GM23338 (cell line): ENCODE data around the gene UBE2K. TPM values are rescaled to one million over a fixed set of nuclear protein-coding genes. Genes with fewer than 3 reads are reported as not detected.
"Not testable (repeated sequence)": the region's sequence is repeated elsewhere in the genome, so short reads cannot be mapped to it uniquely, and the experiment has no call there.

Experiments
- ATAC-seq: fragments of 200-7000 bp; cut with Tn5 transposase; 3 replicates; pipeline ENCODE4 v1.9.1; 2020
- DNase-seq: peaks from one replicate; pipeline ENCODE4 v3.0.0-alpha.2; 2015; ENCODE audit warnings: low spot score
- H2AFZ ChIP-seq: fragments of 200-600 bp; sonication (generic); 2 replicates; pipeline ENCODE4 v1.8.0; 2016; ENCODE audit warnings: antibody characterized with exemption, mild to moderate bottlenecking, moderate library complexity
- H3F3A ChIP-seq: fragments of 200-600 bp; sonication (generic); replicated peaks from 2 replicates; pipeline ENCODE4 v1.8.0; 2017; ENCODE audit warnings: antibody characterized with exemption, mixed run types, low read depth
- H3K27ac ChIP-seq: fragments of 200-600 bp; sonication (generic); 2 replicates; pipeline ENCODE4 v1.6.1; 2016; ENCODE audit warnings: low read depth
- H3K27me3 ChIP-seq: fragments of 200-600 bp; sonication (generic); 2 replicates; pipeline ENCODE4 v1.8.0; 2016; ENCODE audit warnings: mild to moderate bottlenecking, mixed run types, moderate library complexity; ENCODE audit not compliant: insufficient read depth
- H3K36me3 ChIP-seq: fragments of 200-600 bp; sonication (generic); 2 replicates; pipeline ENCODE4 v1.8.0; 2016; ENCODE audit warnings: mild to moderate bottlenecking; ENCODE audit not compliant: insufficient read depth
- H3K4me1 ChIP-seq: fragments of 200-600 bp; sonication (generic); 2 replicates; pipeline ENCODE4 v1.8.0; 2016; ENCODE audit warnings: mild to moderate bottlenecking, moderate library complexity; ENCODE audit not compliant: insufficient read depth
- H3K4me2 ChIP-seq: fragments of 200-600 bp; sonication (generic); 2 replicates; pipeline ENCODE4 v1.7.1; 2017; ENCODE audit warnings: mixed run types
- H3K4me3 ChIP-seq: fragments of 200-600 bp; sonication (generic); 2 replicates; pipeline ENCODE4 v1.6.1; 2016; ENCODE audit warnings: mixed run types
- H3K79me2 ChIP-seq: fragments of 200-600 bp; sonication (generic); replicated peaks from 2 replicates; pipeline ENCODE4 v1.8.0; 2017; ENCODE audit warnings: mild to moderate bottlenecking; ENCODE audit not compliant: insufficient read depth
- H3K9me2 ChIP-seq: fragments of 200-600 bp; sonication (generic); 2 replicates; pipeline ENCODE4 v1.8.0; 2017; ENCODE audit not compliant: insufficient read depth
- H4K20me1 ChIP-seq: fragments of 200-600 bp; sonication (generic); replicated peaks from 2 replicates; pipeline ENCODE4 v1.8.0; 2017; ENCODE audit warnings: mild to moderate bottlenecking; ENCODE audit not compliant: insufficient read depth
- H3K27ac Mint-ChIP-seq: 2 replicates; pipeline ENCODE4 v1.8.0; 2020; ENCODE audit warnings: inconsistent platforms, mild to moderate bottlenecking, moderate library complexity, mixed read lengths
- H3K27me3 Mint-ChIP-seq: 3 replicates; pipeline ENCODE4 v1.8.0; 2022; ENCODE audit warnings: low read depth, mild to moderate bottlenecking, moderate library complexity, mixed read lengths, inconsistent platforms; ENCODE audit not compliant: insufficient read depth, poor library complexity
- H3K36me3 Mint-ChIP-seq: 3 replicates; pipeline ENCODE4 v1.8.0; 2021; ENCODE audit warnings: low read depth, mild to moderate bottlenecking, inconsistent platforms, moderate library complexity, mixed read lengths
- H3K4me1 Mint-ChIP-seq: 3 replicates; pipeline ENCODE4 v1.8.0; 2020; ENCODE audit warnings: mild to moderate bottlenecking, inconsistent platforms, mixed read lengths
- H3K4me3 Mint-ChIP-seq: 3 replicates; pipeline ENCODE4 v1.8.0; 2021; ENCODE audit warnings: moderate library complexity, mild to moderate bottlenecking, inconsistent platforms, mixed read lengths
- H3K9me3 Mint-ChIP-seq: 3 replicates; pipeline ENCODE4 v1.8.0; 2020; ENCODE audit warnings: moderate library complexity, mild to moderate bottlenecking, inconsistent platforms, mixed read lengths
- NANOG ChIP-seq: IDR thresholded peaks from 2 replicates; pipeline ENCODE4 v1.6.1; 2016; ENCODE audit warnings: antibody characterized with exemption, borderline replicate concordance
- POLR2AphosphoS5 ChIP-seq: IDR thresholded peaks from 2 replicates; pipeline ENCODE4 v1.6.1; 2016; ENCODE audit warnings: antibody characterized with exemption, low read depth
- STAT1 ChIP-seq: IDR thresholded peaks from one replicate; pipeline ENCODE4 v1.6.1; 2016; ENCODE audit warnings: antibody characterized with exemption; ENCODE audit not compliant: unreplicated experiment
- ZNF114 ChIP-seq: fragments of 250-450 bp; sonication (Bioruptor Pico); IDR thresholded peaks from 2 replicates; pipeline ENCODE4 v1.5.0; 2020; ENCODE audit warnings: mild to moderate bottlenecking, moderate library complexity
- polyA plus RNA-seq: library from polyadenylated mRNA; unstranded; fragments of >200 nt; fragmentation: Nextera tagmentation; extraction: Ambion mirVana; gene quantifications from 2 replicates; pipeline ENCODE4 v1.2.1, GENCODE V29; 2016
- total RNA-seq: library from RNA; depleted of rRNA; stranded (reverse); fragments of >200 nt; shearing (Covaris generic); gene quantifications from 2 replicates; pipeline ENCODE4 v1.2.3, GENCODE V29; 2014
- TF ChIP-seq, protein P1 (sequence below), 2 experiments: fragments of 200-600 bp in 1 of 2; sonication (generic) in 1 of 2; conservative IDR thresholded peaks; 2 replicates each; pipeline versions ENCODE4 v1.5.1 to v1.6.1; 2016 to 2017; ENCODE audit warnings: antibody characterized with exemption in 2 of 2, low read depth in 2 of 2, mild to moderate bottlenecking in 2 of 2, moderate library complexity in 1 of 2
- TF ChIP-seq, protein P2 (sequence below): IDR thresholded peaks from 2 replicates; pipeline ENCODE4 v1.6.1; 2016; ENCODE audit warnings: antibody characterized with exemption
- TF ChIP-seq, protein P3 (sequence below): fragments of 250-450 bp; sonication (Bioruptor Pico); IDR thresholded peaks from 2 replicates; pipeline ENCODE4 v1.5.0; 2020; ENCODE audit warnings: mild to moderate bottlenecking, moderate library complexity

Gene UBE2K
- total and polyA plus RNA-seq, 2 experiments from 2014 or later, result 97.7 to 207 TPM

DNA sequence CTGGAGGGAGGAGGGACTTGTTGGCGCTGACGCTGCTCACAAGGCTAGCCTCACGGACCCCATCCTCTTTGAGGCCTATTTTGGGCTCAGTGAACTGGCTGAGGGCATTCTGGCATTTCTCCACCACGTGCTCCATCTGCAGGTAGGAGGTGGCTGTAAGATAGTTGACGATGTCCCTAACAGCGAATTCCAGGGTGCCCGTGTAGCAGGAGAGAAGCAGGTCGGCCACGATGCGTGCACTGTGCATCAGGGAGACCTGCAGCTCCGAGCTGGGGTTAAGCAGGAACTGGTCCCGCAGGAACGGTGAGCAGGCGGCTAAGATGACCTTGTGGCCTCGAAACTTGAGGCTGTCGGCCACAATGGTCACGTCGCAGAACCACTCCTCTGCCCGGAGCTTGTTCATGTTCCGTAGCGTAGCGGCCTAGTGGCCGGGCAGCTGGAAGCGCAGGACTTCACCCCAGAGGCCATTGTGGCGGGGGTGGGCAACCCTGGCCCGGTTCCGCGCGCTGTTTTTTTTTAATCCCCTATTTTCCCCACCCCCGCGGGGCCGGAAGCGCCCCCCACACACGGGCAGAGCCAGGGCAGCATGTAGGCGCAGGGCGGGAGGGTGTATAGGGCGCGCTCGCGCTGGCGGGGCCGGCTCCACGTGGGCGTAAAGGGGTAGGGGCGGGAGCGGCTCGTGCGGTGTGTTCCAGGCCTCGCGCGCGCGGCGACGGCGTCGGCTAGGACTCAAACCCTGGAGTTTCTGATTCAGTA, 73.2 kb downstream of the UBE2K start:
- Histone ChIP-seq H3K4me3 (no peak overlapping the region), H2AFZ (no peak overlapping the region), H3K9me2 (no peaks in the 10 kb centered on the region), H3K4me2 (no peak overlapping the region), H3K79me2 (peaks cover 18% of the 10 kb centered on the region; the same call in 1 of the 2 replicates), H3F3A (peaks cover 9% of the 10 kb centered on the region), H3K27ac (no peak overlapping the region), H3K4me1 (no peaks in the 10 kb centered on the region), H4K20me1 (0 out of 2 replicates have a peak, but pooled peaks cover 18% of the 10 kb centered on the region), H3K36me3 (peaks cover 9% of the 10 kb centered on the region; the same call in 1 of the 2 replicates), H3K27me3 (no peaks in the 10 kb centered on the region)
- peaks cover 12% of the 10 kb centered on the region for H3K27me3 Mint-ChIP-seq
- no peak overlapping the region for H3K27ac Mint-ChIP-seq
- 0 out of 3 replicates have a peak, but pooled peaks cover 2% of the 10 kb centered on the region for H3K4me1 Mint-ChIP-seq
- ATAC-seq, result peak; percentile 50
- TF ChIP-seq, protein P1, sequence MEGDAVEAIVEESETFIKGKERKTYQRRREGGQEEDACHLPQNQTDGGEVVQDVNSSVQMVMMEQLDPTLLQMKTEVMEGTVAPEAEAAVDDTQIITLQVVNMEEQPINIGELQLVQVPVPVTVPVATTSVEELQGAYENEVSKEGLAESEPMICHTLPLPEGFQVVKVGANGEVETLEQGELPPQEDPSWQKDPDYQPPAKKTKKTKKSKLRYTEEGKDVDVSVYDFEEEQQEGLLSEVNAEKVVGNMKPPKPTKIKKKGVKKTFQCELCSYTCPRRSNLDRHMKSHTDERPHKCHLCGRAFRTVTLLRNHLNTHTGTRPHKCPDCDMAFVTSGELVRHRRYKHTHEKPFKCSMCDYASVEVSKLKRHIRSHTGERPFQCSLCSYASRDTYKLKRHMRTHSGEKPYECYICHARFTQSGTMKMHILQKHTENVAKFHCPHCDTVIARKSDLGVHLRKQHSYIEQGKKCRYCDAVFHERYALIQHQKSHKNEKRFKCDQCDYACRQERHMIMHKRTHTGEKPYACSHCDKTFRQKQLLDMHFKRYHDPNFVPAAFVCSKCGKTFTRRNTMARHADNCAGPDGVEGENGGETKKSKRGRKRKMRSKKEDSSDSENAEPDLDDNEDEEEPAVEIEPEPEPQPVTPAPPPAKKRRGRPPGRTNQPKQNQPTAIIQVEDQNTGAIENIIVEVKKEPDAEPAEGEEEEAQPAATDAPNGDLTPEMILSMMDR (conservative IDR thresholded peaks at IDR 0.05; ENCODE audit: low read depth in 2 of 2), result no peak
- no peak for TF ChIP-seq POLR2AphosphoS5
- TF ChIP-seq, protein P2, sequence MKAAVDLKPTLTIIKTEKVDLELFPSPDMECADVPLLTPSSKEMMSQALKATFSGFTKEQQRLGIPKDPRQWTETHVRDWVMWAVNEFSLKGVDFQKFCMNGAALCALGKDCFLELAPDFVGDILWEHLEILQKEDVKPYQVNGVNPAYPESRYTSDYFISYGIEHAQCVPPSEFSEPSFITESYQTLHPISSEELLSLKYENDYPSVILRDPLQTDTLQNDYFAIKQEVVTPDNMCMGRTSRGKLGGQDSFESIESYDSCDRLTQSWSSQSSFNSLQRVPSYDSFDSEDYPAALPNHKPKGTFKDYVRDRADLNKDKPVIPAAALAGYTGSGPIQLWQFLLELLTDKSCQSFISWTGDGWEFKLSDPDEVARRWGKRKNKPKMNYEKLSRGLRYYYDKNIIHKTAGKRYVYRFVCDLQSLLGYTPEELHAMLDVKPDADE, result no peak
- no peak for TF ChIP-seq NANOG
- TF ChIP-seq, protein P3, sequence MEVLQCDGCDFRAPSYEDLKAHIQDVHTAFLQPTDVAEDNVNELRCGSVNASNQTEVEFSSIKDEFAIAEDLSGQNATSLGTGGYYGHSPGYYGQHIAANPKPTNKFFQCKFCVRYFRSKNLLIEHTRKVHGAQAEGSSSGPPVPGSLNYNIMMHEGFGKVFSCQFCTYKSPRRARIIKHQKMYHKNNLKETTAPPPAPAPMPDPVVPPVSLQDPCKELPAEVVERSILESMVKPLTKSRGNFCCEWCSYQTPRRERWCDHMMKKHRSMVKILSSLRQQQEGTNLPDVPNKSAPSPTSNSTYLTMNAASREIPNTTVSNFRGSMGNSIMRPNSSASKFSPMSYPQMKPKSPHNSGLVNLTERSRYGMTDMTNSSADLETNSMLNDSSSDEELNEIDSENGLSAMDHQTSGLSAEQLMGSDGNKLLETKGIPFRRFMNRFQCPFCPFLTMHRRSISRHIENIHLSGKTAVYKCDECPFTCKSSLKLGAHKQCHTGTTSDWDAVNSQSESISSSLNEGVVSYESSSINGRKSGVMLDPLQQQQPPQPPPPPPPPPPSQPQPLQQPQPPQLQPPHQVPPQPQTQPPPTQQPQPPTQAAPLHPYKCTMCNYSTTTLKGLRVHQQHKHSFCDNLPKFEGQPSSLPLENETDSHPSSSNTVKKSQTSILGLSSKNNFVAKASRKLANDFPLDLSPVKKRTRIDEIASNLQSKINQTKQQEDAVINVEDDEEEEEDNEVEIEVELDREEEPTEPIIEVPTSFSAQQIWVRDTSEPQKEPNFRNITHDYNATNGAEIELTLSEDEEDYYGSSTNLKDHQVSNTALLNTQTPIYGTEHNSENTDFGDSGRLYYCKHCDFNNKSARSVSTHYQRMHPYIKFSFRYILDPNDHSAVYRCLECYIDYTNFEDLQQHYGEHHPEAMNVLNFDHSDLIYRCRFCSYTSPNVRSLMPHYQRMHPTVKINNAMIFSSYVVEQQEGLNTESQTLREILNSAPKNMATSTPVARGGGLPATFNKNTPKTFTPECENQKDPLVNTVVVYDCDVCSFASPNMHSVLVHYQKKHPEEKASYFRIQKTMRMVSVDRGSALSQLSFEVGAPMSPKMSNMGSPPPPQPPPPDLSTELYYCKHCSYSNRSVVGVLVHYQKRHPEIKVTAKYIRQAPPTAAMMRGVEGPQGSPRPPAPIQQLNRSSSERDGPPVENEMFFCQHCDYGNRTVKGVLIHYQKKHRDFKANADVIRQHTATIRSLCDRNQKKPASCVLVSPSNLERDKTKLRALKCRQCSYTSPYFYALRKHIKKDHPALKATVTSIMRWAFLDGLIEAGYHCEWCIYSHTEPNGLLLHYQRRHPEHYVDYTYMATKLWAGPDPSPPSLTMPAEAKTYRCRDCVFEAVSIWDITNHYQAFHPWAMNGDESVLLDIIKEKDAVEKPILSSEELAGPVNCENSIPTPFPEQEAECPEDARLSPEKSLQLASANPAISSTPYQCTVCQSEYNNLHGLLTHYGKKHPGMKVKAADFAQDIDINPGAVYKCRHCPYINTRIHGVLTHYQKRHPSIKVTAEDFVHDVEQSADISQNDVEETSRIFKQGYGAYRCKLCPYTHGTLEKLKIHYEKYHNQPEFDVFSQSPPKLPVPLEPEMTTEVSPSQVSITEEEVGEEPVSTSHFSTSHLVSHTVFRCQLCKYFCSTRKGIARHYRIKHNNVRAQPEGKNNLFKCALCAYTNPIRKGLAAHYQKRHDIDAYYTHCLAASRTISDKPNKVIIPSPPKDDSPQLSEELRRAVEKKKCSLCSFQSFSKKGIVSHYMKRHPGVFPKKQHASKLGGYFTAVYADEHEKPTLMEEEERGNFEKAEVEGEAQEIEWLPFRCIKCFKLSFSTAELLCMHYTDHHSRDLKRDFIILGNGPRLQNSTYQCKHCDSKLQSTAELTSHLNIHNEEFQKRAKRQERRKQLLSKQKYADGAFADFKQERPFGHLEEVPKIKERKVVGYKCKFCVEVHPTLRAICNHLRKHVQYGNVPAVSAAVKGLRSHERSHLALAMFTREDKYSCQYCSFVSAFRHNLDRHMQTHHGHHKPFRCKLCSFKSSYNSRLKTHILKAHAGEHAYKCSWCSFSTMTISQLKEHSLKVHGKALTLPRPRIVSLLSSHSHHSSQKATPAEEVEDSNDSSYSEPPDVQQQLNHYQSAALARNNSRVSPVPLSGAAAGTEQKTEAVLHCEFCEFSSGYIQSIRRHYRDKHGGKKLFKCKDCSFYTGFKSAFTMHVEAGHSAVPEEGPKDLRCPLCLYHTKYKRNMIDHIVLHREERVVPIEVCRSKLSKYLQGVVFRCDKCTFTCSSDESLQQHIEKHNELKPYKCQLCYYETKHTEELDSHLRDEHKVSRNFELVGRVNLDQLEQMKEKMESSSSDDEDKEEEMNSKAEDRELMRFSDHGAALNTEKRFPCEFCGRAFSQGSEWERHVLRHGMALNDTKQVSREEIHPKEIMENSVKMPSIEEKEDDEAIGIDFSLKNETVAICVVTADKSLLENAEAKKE (CRISPR knock-in tag), result no peak
- no peak for TF ChIP-seq STAT1
- no peak for TF ChIP-seq ZNF114
- DNase-seq, result no peak
- no peak overlapping the region for H3K4me3 Mint-ChIP-seq
- H3K36me3 Mint-ChIP-seq, result peaks cover 58% of the 10 kb centered on the region
- no peaks in the 10 kb centered on the region for H3K9me3 Mint-ChIP-seq

DNA sequence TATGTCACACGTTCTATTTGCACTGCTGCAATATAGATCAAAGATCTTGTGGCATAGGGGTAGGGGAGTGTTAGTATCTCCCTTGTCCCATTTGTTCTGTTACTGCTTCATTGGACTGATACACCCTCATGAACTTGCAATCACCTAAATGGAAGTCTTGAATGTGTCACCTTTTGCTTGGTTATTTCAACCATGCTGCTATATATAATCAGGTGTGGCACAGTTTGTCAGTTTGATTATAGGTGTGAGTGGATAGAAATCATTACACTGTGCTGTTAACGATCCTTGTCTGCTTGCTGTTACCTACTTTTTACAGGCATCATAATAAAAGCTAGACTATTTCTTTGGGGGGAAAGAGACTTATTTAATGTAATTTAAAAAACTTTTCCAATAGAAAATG, 84.1 kb downstream of the UBE2K start:
- H3K4me1 Mint-ChIP-seq, ATAC-seq: not testable (repeated sequence)

More for the DNA sequence above, 84.1 kb downstream of the UBE2K start:
- H3K9me3 Mint-ChIP-seq, H4K20me1 ChIP-seq, H3K4me3 Mint-ChIP-seq, H3K4me1 ChIP-seq, H3K4me3 ChIP-seq, H3F3A ChIP-seq, H3K27me3 ChIP-seq, H3K27ac ChIP-seq, H2AFZ ChIP-seq, DNase-seq, H3K27ac Mint-ChIP-seq, H3K4me2 ChIP-seq, H3K27me3 Mint-ChIP-seq, H3K9me2 ChIP-seq, H3K36me3 ChIP-seq, H3K79me2 ChIP-seq: not testable (repeated sequence)
- H3K36me3 Mint-ChIP-seq, result peaks cover 20% of the 10 kb centered on the region; the same call in 2 of the 3 replicates
